Measurements from ENCODE around the gene NR2E1.
A peak's percentile ranks its signal among the peaks of the same experiment; 100 is the strongest.

NR2E1 gene

DNA sequence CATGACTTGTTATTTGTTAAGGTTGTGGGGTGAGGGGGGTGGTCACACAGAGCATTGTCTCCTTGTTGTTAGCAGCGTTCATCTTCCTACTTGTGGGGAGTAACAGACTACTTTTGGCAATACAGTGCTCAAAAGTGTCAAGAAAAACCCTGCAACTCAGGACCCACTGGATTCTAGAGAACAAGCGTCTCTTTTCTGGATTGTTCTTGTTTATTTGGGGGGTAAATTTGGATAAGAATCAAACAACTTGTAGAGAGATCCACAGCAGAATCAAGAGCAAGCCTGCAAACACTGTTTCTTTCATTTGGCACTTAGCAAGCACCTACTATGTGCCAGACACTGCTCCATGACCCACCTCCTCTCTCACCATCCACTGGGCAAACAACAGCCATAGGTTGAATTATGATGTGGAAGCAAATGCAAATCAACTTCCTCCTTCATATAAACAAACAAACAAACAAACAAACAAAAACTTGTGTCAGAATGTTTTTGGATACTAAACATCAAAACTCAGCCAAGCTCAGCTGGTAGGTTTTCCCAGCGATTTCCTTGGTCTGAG, 4.0 kb upstream of the NR2E1 start:
- Histone ChIP-seq H3K36me3 (no peaks in the 10 kb centered on the region), H3K27me3 (peaks cover 3 to 98% of the 10 kb centered on the region in 2 donors), H3K4me1 (peaks cover 7 to 48% (median 37%) of the 10 kb centered on the region in 4 donors), H3K9me3 (no peaks in the 10 kb centered on the region), H3K27ac (no peak overlapping the region), H3K4me3 (no peak overlapping the region)
- DNase-seq: no peak
- intact Hi-C loops (cut with DNase I; ENCODE audit: low total_unique reads): no loop called here
- no peak for TF ChIP-seq CTCF (IDR thresholded peaks at IDR 0.05)

GRCh38 chr6:108163267-108163643, 2.6 kb upstream of the NR2E1 start:
- no peaks in the 10 kb centered on the region for H3K36me3 ChIP-seq
- no peak overlapping the region for H3K27ac ChIP-seq
- no peak for TF ChIP-seq CTCF (IDR thresholded peaks at IDR 0.05)
- peaks cover 0 to 41% (median 30%) of the 10 kb centered on the region in 4 donors for H3K4me1 ChIP-seq
- intact Hi-C loops (cut with DNase I; ENCODE audit: low total_unique reads): no loop called here
- peaks cover 0 to 98% of the 10 kb centered on the region in 2 donors for H3K27me3 ChIP-seq
- no peak for DNase-seq
- no peak overlapping the region for H3K4me3 ChIP-seq
- no peaks in the 10 kb centered on the region for H3K9me3 ChIP-seq

DNA sequence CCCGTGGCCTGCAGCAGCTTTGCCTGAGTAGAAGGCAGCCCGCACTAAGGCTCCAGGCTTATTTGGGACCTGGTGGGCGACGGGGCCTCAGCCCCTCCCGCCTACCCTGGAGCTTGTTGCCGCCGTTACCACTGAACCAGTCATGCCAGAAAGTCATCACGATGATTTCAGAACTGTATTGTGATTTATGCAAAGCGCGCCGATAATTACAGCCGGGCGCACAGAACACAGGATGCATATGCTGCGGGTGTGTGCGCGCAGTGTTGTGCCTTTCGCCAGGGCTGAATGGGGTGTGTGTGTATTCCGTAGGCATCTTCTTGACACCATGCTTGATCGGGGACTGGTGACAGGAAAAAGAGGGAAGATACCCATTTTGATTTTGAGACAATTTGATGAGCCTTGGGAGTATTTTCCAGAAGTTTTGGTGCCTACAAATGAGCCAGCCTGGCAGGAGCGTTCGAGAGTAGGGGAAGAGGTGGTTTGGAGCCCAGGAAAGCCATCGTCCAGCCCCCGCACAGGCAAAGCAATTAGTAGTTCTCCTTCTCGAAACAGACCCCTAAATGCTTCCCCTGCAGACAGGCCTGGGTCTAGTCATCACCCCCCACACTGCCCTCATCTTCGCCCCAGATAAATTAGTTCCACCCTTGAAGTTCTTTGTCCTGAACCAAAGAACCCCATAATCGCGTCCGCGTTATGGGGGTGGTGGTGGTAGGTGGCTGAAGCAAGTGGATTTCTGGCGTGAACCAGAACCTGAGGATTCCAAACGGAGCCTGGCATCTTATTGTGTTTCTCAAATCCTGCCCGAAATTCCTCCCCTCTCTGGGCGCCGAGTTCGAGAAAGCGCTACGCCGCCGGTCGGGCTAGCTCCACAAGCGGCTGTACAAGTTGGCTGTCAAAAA, 1.9 kb upstream of the NR2E1 start:
- no peak for TF ChIP-seq CTCF (IDR thresholded peaks at IDR 0.05)
- peaks cover 0 to 98% of the 10 kb centered on the region in 2 donors for H3K27me3 ChIP-seq
- H3K27ac ChIP-seq: no peak overlapping the region
- intact Hi-C loops (cut with DNase I; ENCODE audit: low total_unique reads): no loop called here
- no peak for DNase-seq
- no peaks in the 10 kb centered on the region for H3K9me3 ChIP-seq
- no peaks in the 10 kb centered on the region for H3K36me3 ChIP-seq
- no peak overlapping the region for H3K4me3 ChIP-seq
- H3K4me1 ChIP-seq: peaks cover 0 to 47% (median 36%) of the 10 kb centered on the region in 4 donors

DNA sequence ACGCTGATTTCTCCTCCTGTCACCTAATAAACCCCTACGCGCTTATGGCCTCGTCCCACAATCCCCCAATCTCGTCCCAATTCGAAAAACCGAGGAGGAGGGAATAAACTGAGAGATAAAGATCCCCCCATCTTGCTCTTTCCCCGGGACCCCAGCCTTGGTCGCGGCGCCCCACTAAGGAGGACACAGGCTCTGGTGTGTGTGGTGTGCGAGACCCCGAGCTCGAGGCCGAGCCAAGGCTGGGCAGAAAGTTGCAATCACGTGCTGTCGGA, 1.3 kb upstream of the NR2E1 start:
- Histone ChIP-seq H3K4me1 (peaks cover 0 to 53% (median 42%) of the 10 kb centered on the region in 4 donors), H3K9me3 (no peaks in the 10 kb centered on the region), H3K27ac (no peak overlapping the region), H3K4me3 (no peak overlapping the region), H3K27me3 (peaks cover 0 to 98% of the 10 kb centered on the region in 2 donors), H3K36me3 (no peaks in the 10 kb centered on the region)
- DNase-seq: no peak
- intact Hi-C loops (cut with DNase I; ENCODE audit: low total_unique reads): no loop called here
- TF ChIP-seq CTCF (IDR thresholded peaks at IDR 0.05): no peak

DNA sequence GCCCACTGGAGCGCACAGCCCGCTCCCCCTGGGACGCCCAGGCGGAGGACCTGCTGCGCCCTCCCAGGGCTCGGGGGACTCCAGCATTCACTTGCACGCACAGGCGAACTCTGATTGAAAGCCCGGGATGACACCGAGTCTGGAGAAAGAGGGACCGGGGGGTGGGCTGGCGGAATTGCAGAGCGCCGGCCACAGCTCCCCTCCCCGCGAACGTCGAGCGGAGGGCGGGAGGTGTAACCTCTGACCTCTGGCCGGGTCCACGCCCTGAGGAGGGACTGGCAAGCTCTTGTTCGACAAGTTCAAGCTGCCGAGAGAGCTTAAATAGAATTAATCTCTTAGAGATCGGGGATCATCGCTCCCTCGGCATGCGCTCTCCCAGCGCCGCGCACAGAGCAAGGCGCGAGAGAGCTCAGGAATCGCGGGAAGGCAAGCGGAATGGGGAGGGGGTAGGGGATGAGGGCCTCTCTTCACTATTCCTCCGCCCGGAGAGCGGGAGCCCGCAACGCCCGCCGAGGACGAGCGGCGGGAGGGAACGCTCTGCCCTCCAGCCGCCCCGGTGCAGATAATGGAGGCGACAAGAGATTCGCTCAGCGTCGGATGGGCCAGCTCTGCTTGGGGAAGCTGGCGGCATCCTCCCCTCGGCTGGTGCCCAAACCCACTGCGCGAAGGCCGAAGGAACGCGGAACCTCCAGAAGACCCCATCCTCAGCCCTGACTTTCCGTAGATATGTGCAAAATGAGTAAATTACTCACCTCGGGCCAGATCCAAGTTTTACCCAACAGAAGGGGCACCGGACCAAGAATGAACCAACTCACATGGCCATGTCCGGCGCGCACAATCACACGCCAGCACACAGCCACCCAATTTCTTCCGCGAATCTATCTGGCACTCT, 761 bp upstream of the NR2E1 start:
- TF ChIP-seq CTCF (IDR thresholded peaks at IDR 0.05): no peak
- Histone ChIP-seq H3K36me3 (no peaks in the 10 kb centered on the region), H3K9me3 (no peaks in the 10 kb centered on the region), H3K27me3 (peaks cover 0 to 99% of the 10 kb centered on the region in 2 donors), H3K27ac (no peak overlapping the region), H3K4me1 (peaks cover 0 to 56% (median 46%) of the 10 kb centered on the region in 4 donors), H3K4me3 (peak overlapping the region in 1 of 2 donors; percentile 10)
- intact Hi-C loops (cut with DNase I; ENCODE audit: low total_unique reads): no loop called here
- DNase-seq: no peak

All from tibial artery (tissue), 4 donors.